Stomach (tissue), 4 donors: ENCODE measurements around the gene SMIM43.

Experiments used
- EP300 ChIP-seq: sonication (generic); formaldehyde crosslinking; IDR thresholded peaks from one replicate; pipeline ENCODE4 v1.6.1; 2017; ENCODE audit warnings: antibody characterized with exemption
- POLR2AphosphoS5 ChIP-seq, 3 donors: sonication (generic); formaldehyde crosslinking; IDR thresholded peaks; one replicate each; pipeline ENCODE4 v1.6.1; 2016; ENCODE audit warnings: antibody characterized with exemption in 3 of 3
- TF ChIP-seq, protein P1 (sequence below), 7 experiments: fragments of 450-650 bp in 4 of 7; fragments of 200-600 bp in 3 of 7; sonication (generic) in 3 of 7; IDR thresholded peaks; one replicate each; pipeline ENCODE4 v1.5.1; 2016 to 2019; ENCODE audit warnings: antibody characterized with exemption in 7 of 7, control low read depth in 2 of 7, mild to moderate bottlenecking in 1 of 7

DNA sequence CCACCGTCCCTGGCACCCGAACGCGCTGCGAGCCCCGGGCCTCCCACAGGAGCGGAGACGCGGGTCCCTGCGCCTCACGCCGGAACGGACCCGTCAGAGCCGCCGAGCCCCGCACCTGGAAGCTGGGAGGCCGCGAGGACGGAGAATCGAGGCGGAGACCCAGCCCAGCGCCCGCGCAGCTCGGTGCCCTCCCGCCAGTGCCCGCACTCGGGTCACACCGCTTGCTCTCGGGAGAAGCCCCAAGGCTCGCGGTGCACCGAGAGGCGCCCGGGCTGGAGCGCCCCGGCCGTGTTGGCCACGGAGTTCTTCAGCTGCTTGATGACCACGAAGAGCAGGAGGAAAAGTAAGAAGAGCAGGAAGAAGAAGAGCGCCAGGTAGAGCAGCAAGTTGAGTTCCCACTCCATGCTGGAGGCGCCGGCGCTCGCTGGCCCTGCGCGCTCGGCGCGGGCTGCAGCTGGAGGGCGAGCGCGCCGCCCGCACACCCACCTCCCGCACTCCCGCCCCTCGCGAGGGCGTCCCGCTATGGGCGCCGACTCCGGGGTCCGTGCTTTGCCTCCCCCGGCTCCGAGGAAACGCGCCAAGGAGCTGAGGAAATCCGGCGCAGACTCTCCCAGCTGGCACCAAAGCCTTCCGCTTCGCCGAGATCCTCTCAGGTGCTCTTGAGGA, at the start of gene SMIM43:
- TF ChIP-seq, protein P1, sequence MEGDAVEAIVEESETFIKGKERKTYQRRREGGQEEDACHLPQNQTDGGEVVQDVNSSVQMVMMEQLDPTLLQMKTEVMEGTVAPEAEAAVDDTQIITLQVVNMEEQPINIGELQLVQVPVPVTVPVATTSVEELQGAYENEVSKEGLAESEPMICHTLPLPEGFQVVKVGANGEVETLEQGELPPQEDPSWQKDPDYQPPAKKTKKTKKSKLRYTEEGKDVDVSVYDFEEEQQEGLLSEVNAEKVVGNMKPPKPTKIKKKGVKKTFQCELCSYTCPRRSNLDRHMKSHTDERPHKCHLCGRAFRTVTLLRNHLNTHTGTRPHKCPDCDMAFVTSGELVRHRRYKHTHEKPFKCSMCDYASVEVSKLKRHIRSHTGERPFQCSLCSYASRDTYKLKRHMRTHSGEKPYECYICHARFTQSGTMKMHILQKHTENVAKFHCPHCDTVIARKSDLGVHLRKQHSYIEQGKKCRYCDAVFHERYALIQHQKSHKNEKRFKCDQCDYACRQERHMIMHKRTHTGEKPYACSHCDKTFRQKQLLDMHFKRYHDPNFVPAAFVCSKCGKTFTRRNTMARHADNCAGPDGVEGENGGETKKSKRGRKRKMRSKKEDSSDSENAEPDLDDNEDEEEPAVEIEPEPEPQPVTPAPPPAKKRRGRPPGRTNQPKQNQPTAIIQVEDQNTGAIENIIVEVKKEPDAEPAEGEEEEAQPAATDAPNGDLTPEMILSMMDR (IDR thresholded peaks at IDR 0.05) = no peak
- TF ChIP-seq POLR2AphosphoS5 (IDR thresholded peaks at IDR 0.05) (no peak), EP300 (no peak)
